HEK293 (cell line): ENCODE results near the gene C4orf54.

Experiments
- ATF2 ChIP-seq: fragments of 450-650 bp; formaldehyde crosslinking; IDR thresholded peaks from 2 replicates; pipeline ENCODE4 v1.5.1; 2016; ENCODE audit warnings: missing biosample characterization, missing genetic modification characterization, low read depth
- CTCF ChIP-seq: fragments of 450-650 bp; formaldehyde crosslinking; IDR thresholded peaks from 2 replicates; pipeline ENCODE4 v1.5.1; 2016; ENCODE audit warnings: missing biosample characterization, missing genetic modification characterization
- KLF16 ChIP-seq: fragments of 450-650 bp; formaldehyde crosslinking; IDR thresholded peaks from 2 replicates; pipeline ENCODE4 v1.5.1; 2017; ENCODE audit warnings: missing biosample characterization, missing genetic modification characterization
- PRDM1 ChIP-seq: fragments of 450-650 bp; formaldehyde crosslinking; IDR thresholded peaks from 2 replicates; pipeline ENCODE4; 2016; ENCODE audit warnings: missing biosample characterization, missing genetic modification characterization
- RBAK ChIP-seq: fragments of 450-650 bp; formaldehyde crosslinking; IDR thresholded peaks from 2 replicates; pipeline ENCODE4 v1.5.1; 2016; ENCODE audit warnings: missing biosample characterization, missing genetic modification characterization
- YY1 ChIP-seq: fragments of 450-650 bp; formaldehyde crosslinking; IDR thresholded peaks from 2 replicates; pipeline ENCODE4 v1.5.1; 2018; ENCODE audit warnings: missing biosample characterization, missing genetic modification characterization
- ZBTB17 ChIP-seq: fragments of 450-650 bp; formaldehyde crosslinking; IDR thresholded peaks from 2 replicates; pipeline ENCODE4 v1.5.1; 2016; ENCODE audit warnings: missing biosample characterization, missing genetic modification characterization
- ZNF239 ChIP-seq: fragments of 450-650 bp; formaldehyde crosslinking; IDR thresholded peaks from 2 replicates; pipeline ENCODE4 v1.5.1; 2016; ENCODE audit warnings: missing biosample characterization, missing genetic modification characterization
- ZNF518A ChIP-seq: fragments of 450-650 bp; formaldehyde crosslinking; conservative IDR thresholded peaks from 2 replicates; pipeline ENCODE4 v1.5.1; 2016; ENCODE audit warnings: low read depth, missing biosample characterization, missing genetic modification characterization
- ZNF549 ChIP-seq: fragments of 450-650 bp; IDR thresholded peaks from 2 replicates; pipeline ENCODE4 v1.5.1; 2018; ENCODE audit warnings: missing biosample characterization, missing genetic modification characterization, mild to moderate bottlenecking, inconsistent platforms, moderate library complexity
- ZNF645 ChIP-seq: fragments of 450-650 bp; formaldehyde crosslinking; IDR thresholded peaks from 2 replicates; pipeline ENCODE4; 2016; ENCODE audit warnings: missing biosample characterization, missing genetic modification characterization
- ZNF660 ChIP-seq: fragments of 450-650 bp; IDR thresholded peaks from 2 replicates; pipeline ENCODE4 v1.5.1; 2018; ENCODE audit warnings: missing biosample characterization, mild to moderate bottlenecking, missing genetic modification characterization
- ZNF776 ChIP-seq: fragments of 450-650 bp; formaldehyde crosslinking; IDR thresholded peaks from 2 replicates; pipeline ENCODE4 v1.5.0; 2017; ENCODE audit warnings: missing biosample characterization, missing genetic modification characterization, borderline replicate concordance

DNA sequence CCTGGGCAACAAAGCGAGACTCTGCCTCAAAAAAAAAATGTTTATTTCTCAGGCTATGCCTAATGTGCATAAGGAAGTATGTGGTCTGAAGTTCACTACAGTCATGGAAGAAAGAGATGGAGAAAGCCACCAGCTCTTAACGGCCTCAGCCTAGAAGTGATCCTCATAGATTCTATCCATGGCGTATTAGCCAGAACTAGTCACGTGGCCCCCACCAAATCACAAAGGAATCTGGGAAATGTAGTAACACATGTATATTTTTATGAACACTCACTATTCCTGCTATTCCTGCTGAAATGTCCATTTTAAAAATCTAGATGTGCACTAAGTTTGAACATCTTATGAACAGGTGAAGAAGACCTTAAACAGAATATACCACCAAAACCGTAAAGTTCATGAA lies 49.2 kb downstream of the C4orf54 start:
- TF ChIP-seq PRDM1 (tag by site-specific recombination) (no peak), CTCF (tag by site-specific recombination) (no peak), YY1 (tag by site-specific recombination) (no peak), ZNF239 (tag by site-specific recombination) (no peak), ZNF776 (tag by site-specific recombination) (no peak), ZNF518A (tag by site-specific recombination) (no peak), ZNF549 (tag by site-specific recombination) (no peak), RBAK (no peak), ZNF660 (tag by site-specific recombination) (no peak), KLF16 (tag by site-specific recombination) (no peak), ZNF645 (tag by site-specific recombination) (no peak), ZBTB17 (tag by site-specific recombination) (no peak), ATF2 (no peak)
